PC-9 (cell line): ENCODE measurements around the gene GRM8. TPM values are rescaled to one million over a fixed set of nuclear protein-coding genes. Genes with fewer than 3 reads are reported as not detected.

Experiments
- BruUV-seq: library from RNA; stranded (reverse); fragments of 400-500 nt; replicated peaks from 2 replicates; lab custom pipeline; 2021; lab: Mats Ljungman, UMichigan
- CTCF ChIA-PET: fragments of 300-600 bp; sonication (Branson Sonifier 250); formaldehyde crosslinking; loops from one replicate; lab custom pipeline; 2022; ENCODE audit warnings: antibody characterized with exemption; lab: Charles Lee
- POLR2A ChIA-PET: fragments of 300-600 bp; sonication (Branson Sonifier 250); formaldehyde crosslinking; loops from one replicate; lab custom pipeline; 2022; ENCODE audit warnings: antibody characterized with exemption; ENCODE audit not compliant: unreplicated experiment; lab: Charles Lee
- DNase-seq, 2 experiments: peaks; one replicate each; pipeline versions ENCODE4 v3.0.0 to v3.0.0-alpha.2; 2015 to 2022; ENCODE audit warnings: mixed read lengths in 1 of 2
- H2AFZ ChIP-seq: fragments of 200-600 bp; sonication (generic); 2 replicates; pipeline ENCODE4 v1.8.1; 2017; ENCODE audit warnings: antibody characterized with exemption
- H3F3A ChIP-seq: fragments of 200-600 bp; sonication (generic); 2 replicates; pipeline ENCODE4 v1.8.1; 2017; ENCODE audit warnings: antibody characterized with exemption, mild to moderate bottlenecking, low read depth; ENCODE audit not compliant: insufficient read depth
- H3K27ac ChIP-seq: fragments of 200-600 bp; sonication (generic); 2 replicates; pipeline ENCODE4 v1.6.1; 2016; ENCODE audit warnings: mixed run types
- H3K27me3 ChIP-seq: fragments of 200-600 bp; sonication (generic); 2 replicates; pipeline ENCODE4 v1.6.1; 2016; ENCODE audit warnings: low read depth, mixed run types; ENCODE audit not compliant: insufficient read depth
- H3K36me3 ChIP-seq: fragments of 200-600 bp; sonication (generic); 2 replicates; pipeline ENCODE4 v1.6.1; 2016; ENCODE audit warnings: low read depth, mixed run types
- H3K4me1 ChIP-seq: fragments of 200-600 bp; sonication (generic); replicated peaks from 2 replicates; pipeline ENCODE4 v1.6.1; 2016; ENCODE audit warnings: mixed run types; ENCODE audit not compliant: insufficient read depth
- H3K4me2 ChIP-seq: fragments of 200-600 bp; sonication (generic); 2 replicates; pipeline ENCODE4 v1.6.1; 2017; ENCODE audit warnings: mixed run types
- H3K4me3 ChIP-seq: fragments of 200-600 bp; sonication (generic); 2 replicates; pipeline ENCODE4 v1.6.1; 2016; ENCODE audit warnings: mixed run types
- H3K79me2 ChIP-seq: fragments of 200-600 bp; sonication (generic); 2 replicates; pipeline ENCODE4 v1.6.1; 2017; ENCODE audit warnings: low read depth, mixed run types
- H3K9me2 ChIP-seq: fragments of 200-600 bp; sonication (generic); 2 replicates; pipeline ENCODE4 v1.8.1; 2017; ENCODE audit warnings: mild to moderate bottlenecking; ENCODE audit not compliant: insufficient read depth
- H3K9me3 ChIP-seq: fragments of 200-600 bp; sonication (generic); 2 replicates; pipeline ENCODE4 v1.8.1; 2016; ENCODE audit warnings: low read depth; ENCODE audit not compliant: insufficient read depth
- H4K20me1 ChIP-seq: fragments of 200-600 bp; sonication (generic); 2 replicates; pipeline ENCODE4 v1.8.1; 2017; ENCODE audit not compliant: insufficient read depth
- CTCF ChIP-seq: fragments of 200-600 bp; sonication (generic); conservative IDR thresholded peaks from 2 replicates; pipeline ENCODE4 v1.6.1; 2017; ENCODE audit warnings: mixed run types, antibody characterized with exemption, mild to moderate bottlenecking, moderate library complexity
- EZH2 ChIP-seq: fragments of 200-600 bp; sonication (generic); IDR thresholded peaks from 2 replicates; pipeline ENCODE4 v1.8.0; 2017; ENCODE audit warnings: antibody characterized with exemption, low read depth
- intact Hi-C: fragments of 100-400 bp; cut with micrococcal nuclease; formaldehyde crosslinking; loops from one replicate; pipeline ENCODE4 v1.10.0; 2022; ENCODE audit not compliant: unreplicated experiment
- total RNA-seq: library from RNA; stranded (reverse); gene quantifications from 2 replicates; pipeline ENCODE4 v1.2.3, GENCODE V29; 2021

The GRM8 gene
- total RNA-seq, 1 experiment from 2014 or later: not detected

GRCh38 chr7:126843336-126843735 is 409.4 kb downstream of the GRM8 start:
- Histone ChIP-seq H3K9me2 (no peaks in the 10 kb centered on the region; the same call in 1 of the 2 replicates), H3K4me3 (no peak overlapping the region), H3K4me1 (no peaks in the 10 kb centered on the region), H3K79me2 (no peaks in the 10 kb centered on the region), H3K27ac (no peak overlapping the region), H3F3A (no peaks in the 10 kb centered on the region), H3K27me3 (no peaks in the 10 kb centered on the region), H3K36me3 (no peaks in the 10 kb centered on the region), H2AFZ (no peak overlapping the region), H4K20me1 (no peaks in the 10 kb centered on the region), H3K9me3 (no peaks in the 10 kb centered on the region), H3K4me2 (no peak overlapping the region)
- BruUV-seq: no TSS peak
- no peak for DNase-seq
- POLR2A ChIA-PET: no interaction called here
- intact Hi-C loops: no loop called here
- TF ChIP-seq CTCF (no peak), EZH2 (no peak)
- CTCF ChIA-PET: interaction anchor here (0.8 kb wide), 1 partner anchor 11 kb away, joined by 3 read pairs; no protein-coding TSS in a partner anchor

- Histone ChIP-seq H4K20me1 (no peaks in the 10 kb centered on the region), H2AFZ (no peak overlapping the region), H3K9me2 (no peaks in the 10 kb centered on the region; the same call in 1 of the 2 replicates), H3K9me3 (no peaks in the 10 kb centered on the region), H3F3A (no peaks in the 10 kb centered on the region), H3K27ac (no peak overlapping the region), H3K36me3 (no peaks in the 10 kb centered on the region), H3K27me3 (no peaks in the 10 kb centered on the region), H3K4me3 (no peak overlapping the region), H3K4me2 (no peak overlapping the region), H3K4me1 (no peaks in the 10 kb centered on the region), H3K79me2 (no peaks in the 10 kb centered on the region)
- POLR2A ChIA-PET: no interaction called here
- no TSS peak for BruUV-seq
- TF ChIP-seq EZH2 (no peak), CTCF (no peak)
- CTCF ChIA-PET: interaction anchor here (0.6 to 0.8 kb wide), 2 partner anchors 12 to 878 kb away, joined by 3 to 4 read pairs; no protein-coding TSS in a partner anchor
- no peak for DNase-seq
- intact Hi-C loops: no loop called here
These were observed 410.3 kb downstream of the GRM8 start for GRCh38 chr7:126842451-126842850.

GRCh38 chr7:126840869-126841268 is 411.9 kb downstream of the GRM8 start:
- Histone ChIP-seq H3K9me2 (no peaks in the 10 kb centered on the region; the same call in 1 of the 2 replicates), H3K9me3 (no peaks in the 10 kb centered on the region), H4K20me1 (no peaks in the 10 kb centered on the region), H3K4me3 (no peak overlapping the region), H3K4me2 (no peak overlapping the region), H2AFZ (no peak overlapping the region), H3K79me2 (no peaks in the 10 kb centered on the region), H3F3A (no peaks in the 10 kb centered on the region), H3K27me3 (no peaks in the 10 kb centered on the region), H3K4me1 (no peaks in the 10 kb centered on the region), H3K27ac (no peak overlapping the region), H3K36me3 (no peaks in the 10 kb centered on the region)
- TF ChIP-seq EZH2: no peak
- TF ChIP-seq CTCF: no peak
- no TSS peak for BruUV-seq
- ChIA-PET POLR2A (no interaction called here), CTCF (no interaction called here)
- intact Hi-C loops: no loop called here
- no peak for DNase-seq
